H9 (cell line): ENCODE data around the gene SPATA18. TPM values are rescaled to one million over a fixed set of nuclear protein-coding genes. Genes with fewer than 3 reads are reported as not detected.

Source experiments
- DNase-seq: peaks from one replicate; pipeline ENCODE4 v3.0.0-alpha.2; 2017
- H2AFZ ChIP-seq: one replicate; pipeline ENCODE4 v1.6.1; 2013; ENCODE audit warnings: mild to moderate bottlenecking, low read length, control low read depth, moderate library complexity
- H2AK5ac ChIP-seq: 2 replicates; pipeline ENCODE4 v1.6.1; 2013; ENCODE audit warnings: low read length, control low read depth, mixed read lengths; ENCODE audit not compliant: insufficient read length
- H2BK120ac ChIP-seq: one replicate; pipeline ENCODE4 v1.6.1; 2013; ENCODE audit warnings: low read depth, mild to moderate bottlenecking, low read length, control low read depth, inconsistent platforms; ENCODE audit not compliant: poor library complexity, severe bottlenecking
- H2BK12ac ChIP-seq: 2 replicates; pipeline ENCODE4 v1.6.1; 2013; ENCODE audit warnings: low read length, control low read depth, mixed read lengths, low read depth; ENCODE audit not compliant: insufficient read length
- H2BK15ac ChIP-seq: 2 replicates; pipeline ENCODE4 v1.6.1; 2013; ENCODE audit warnings: low read depth, low read length, control low read depth
- H2BK20ac ChIP-seq: one replicate; pipeline ENCODE4 v1.6.1; 2013; ENCODE audit warnings: low read depth, mild to moderate bottlenecking, low read length, control low read depth, inconsistent platforms; ENCODE audit not compliant: poor library complexity, severe bottlenecking
- H2BK5ac ChIP-seq: 2 replicates; pipeline ENCODE4 v1.6.1; 2013; ENCODE audit warnings: low read length, control low read depth, mixed read lengths; ENCODE audit not compliant: insufficient read length
- H3K14ac ChIP-seq: 2 replicates; pipeline ENCODE4 v1.6.1; 2013; ENCODE audit warnings: low read length, control low read depth; ENCODE audit not compliant: insufficient read depth
- H3K18ac ChIP-seq: 2 replicates; pipeline ENCODE4 v1.6.1; 2013; ENCODE audit warnings: low read depth, mild to moderate bottlenecking, mixed read lengths, low read length, control low read depth; ENCODE audit not compliant: insufficient read length
- H3K23ac ChIP-seq: 2 replicates; pipeline ENCODE4 v1.6.1; 2013; ENCODE audit warnings: low read length, control low read depth, mixed read lengths, low read depth; ENCODE audit not compliant: insufficient read length
- H3K23me2 ChIP-seq: 2 replicates; pipeline ENCODE4 v1.6.1; 2013; ENCODE audit warnings: low read depth, mild to moderate bottlenecking, mixed read lengths, low read length, control low read depth; ENCODE audit not compliant: insufficient read length, poor library complexity, severe bottlenecking
- H3K27ac ChIP-seq: 2 replicates; pipeline ENCODE4 v1.5.1; 2013; ENCODE audit warnings: low read length, control low read depth, mixed read lengths, low read depth; ENCODE audit not compliant: insufficient read length
- H3K27me3 ChIP-seq: 2 replicates; pipeline ENCODE4 v1.6.1; 2013; ENCODE audit warnings: low read length, control low read depth, inconsistent platforms; ENCODE audit not compliant: insufficient read depth
- H3K4ac ChIP-seq: 2 replicates; pipeline ENCODE4 v1.6.1; 2013; ENCODE audit warnings: low read depth, mild to moderate bottlenecking, control low read depth, inconsistent platforms, low read length, moderate library complexity
- H3K4me1 ChIP-seq: 2 replicates; pipeline ENCODE4 v1.6.1; 2013; ENCODE audit warnings: low read length, control low read depth, inconsistent platforms; ENCODE audit not compliant: insufficient read depth
- H3K4me2 ChIP-seq: 2 replicates; pipeline ENCODE4 v1.6.1; 2013; ENCODE audit warnings: low read length, control low read depth, mixed read lengths; ENCODE audit not compliant: insufficient read length, insufficient read depth
- H3K56ac ChIP-seq: 2 replicates; pipeline ENCODE4 v1.6.1; 2013; ENCODE audit warnings: low read depth, mild to moderate bottlenecking, mixed read lengths, low read length, control low read depth; ENCODE audit not compliant: insufficient read length
- H3K79me1 ChIP-seq: 2 replicates; pipeline ENCODE4 v1.6.1; 2013; ENCODE audit warnings: low read depth, mild to moderate bottlenecking, moderate library complexity, low read length, control low read depth, inconsistent platforms; ENCODE audit not compliant: insufficient read depth, poor library complexity, severe bottlenecking
- H3K79me2 ChIP-seq: 2 replicates; pipeline ENCODE4 v1.6.1; 2013; ENCODE audit warnings: low read length, control low read depth, inconsistent platforms; ENCODE audit not compliant: insufficient read depth
- H3K9ac ChIP-seq: 2 replicates; pipeline ENCODE4 v1.6.1; 2013; ENCODE audit warnings: low read length, control low read depth, mixed read lengths; ENCODE audit not compliant: insufficient read length; ENCODE audit errors: extremely low read depth
- H3K9me3 ChIP-seq: one replicate; pipeline ENCODE4 v1.6.1; 2013; ENCODE audit warnings: low read depth, low read length, inconsistent platforms; ENCODE audit not compliant: control insufficient read depth
- H3T11ph ChIP-seq: one replicate; pipeline ENCODE4 v1.6.1; 2013; ENCODE audit warnings: mild to moderate bottlenecking, low read length, control low read depth, inconsistent platforms
- H4K20me1 ChIP-seq: one replicate; pipeline ENCODE4 v1.6.1; 2013; ENCODE audit not compliant: control insufficient read depth, insufficient read length, insufficient read depth
- H4K5ac ChIP-seq: 2 replicates; pipeline ENCODE4 v1.6.1; 2013; ENCODE audit warnings: low read depth, mild to moderate bottlenecking, mixed read lengths, low read length, control low read depth; ENCODE audit not compliant: insufficient read length
- H4K8ac ChIP-seq: replicated peaks from 2 replicates; pipeline ENCODE4 v1.6.1; 2013; ENCODE audit warnings: low read length, control low read depth, mixed read lengths, low read depth; ENCODE audit not compliant: insufficient read length
- H4K91ac ChIP-seq: 2 replicates; pipeline ENCODE4 v1.6.1; 2013; ENCODE audit warnings: low read depth, mild to moderate bottlenecking, moderate library complexity, mixed read lengths, low read length, control low read depth; ENCODE audit not compliant: insufficient read length
- H3K27ac Mint-ChIP-seq, 3 experiments: 2 replicates in 2 of 3; 3 replicates in 1 of 3; pipeline ENCODE4 v1.8.0; 2020 to 2021; ENCODE audit warnings: mixed read lengths in 3 of 3, mild to moderate bottlenecking in 1 of 3, moderate library complexity in 1 of 3
- H3K27me3 Mint-ChIP-seq: 2 replicates; pipeline ENCODE4 v1.8.0; 2021; ENCODE audit warnings: low read depth, mild to moderate bottlenecking, moderate library complexity, mixed read lengths
- H3K36me3 Mint-ChIP-seq, 3 experiments: 2 replicates in 2 of 3; 3 replicates in 1 of 3; pipeline ENCODE4 v1.8.0; 2020 to 2021; ENCODE audit warnings: low read depth in 3 of 3, mixed read lengths in 3 of 3; ENCODE audit not compliant: insufficient read depth in 1 of 3
- H3K4me1 Mint-ChIP-seq, 2 experiments: 2 replicates each; pipeline ENCODE4 v1.8.0; 2020; ENCODE audit warnings: mixed read lengths in 2 of 2
- H3K4me3 Mint-ChIP-seq, 2 experiments: 2 replicates in 1 of 2; 3 replicates in 1 of 2; pipeline ENCODE4 v1.8.0; 2020 to 2021; ENCODE audit warnings: mild to moderate bottlenecking in 2 of 2, mixed read lengths in 2 of 2, moderate library complexity in 1 of 2
- H3K9me3 Mint-ChIP-seq, 2 experiments: 2 replicates in 1 of 2; 3 replicates in 1 of 2; pipeline ENCODE4 v1.8.0; 2020; ENCODE audit warnings: mild to moderate bottlenecking in 2 of 2, mixed read lengths in 2 of 2, moderate library complexity in 1 of 2
- CTCF ChIP-seq: fragments of 200-600 bp; sonication (generic); conservative IDR thresholded peaks from 3 replicates; pipeline ENCODE4 v1.8.0; 2021; ENCODE audit warnings: antibody characterized with exemption, mild to moderate bottlenecking
- whole genome bisulfite sequencing: extraction: QIAGEN DNeasy Blood & Tissue Kit; methylation state at CpG from one replicate; pipeline ENCODE4 v1.1.7; 2013; ENCODE audit warnings: missing lambda C conversion rate, low lambda C conversion rate, mixed read lengths; ENCODE audit not compliant: insufficient read length; ENCODE audit errors: extremely low coverage; 5-methylcytosine and 5-hydroxymethylcytosine counted together
- total RNA-seq: library from RNA; stranded (reverse); gene quantifications from 2 replicates; pipeline ENCODE4 v1.2.1, GENCODE V29; 2021

Gene SPATA18
- total RNA-seq, 1 experiment from 2014 or later = 3.9 TPM

- H3K23me2 ChIP-seq = no peaks in the 10 kb centered on the region
- Mint-ChIP-seq H3K9me3 (no peaks in the 10 kb centered on the region), H3K36me3 (no peaks in the 10 kb centered on the region), H3K27ac (no peak overlapping the region), H3K4me3 (no peak overlapping the region), H3K4me1 (peaks cover 5 to 6% of the 10 kb centered on the region in 2 experiments; a peak in 3 of 4 replicates), H3K27me3 (peaks cover under 1% of the 10 kb centered on the region)
- DNase-seq = no peak
- no peaks in the 10 kb centered on the region for H4K20me1 ChIP-seq
- no peak overlapping the region for H3K23ac ChIP-seq
- H3K9me3 ChIP-seq = no peaks in the 10 kb centered on the region
- no peak overlapping the region for H3K4ac ChIP-seq
- no peak for TF ChIP-seq CTCF
- H3K79me1 ChIP-seq = no peaks in the 10 kb centered on the region
- no peak overlapping the region for H2BK12ac ChIP-seq
- no peak overlapping the region for H2AFZ ChIP-seq
- no peak overlapping the region for H4K5ac ChIP-seq
- no peak overlapping the region for H2BK5ac ChIP-seq
- H4K8ac ChIP-seq = no peak overlapping the region
- no peak overlapping the region for H4K91ac ChIP-seq
- H3K14ac ChIP-seq = no peak overlapping the region
- no peak overlapping the region for H3K4me2 ChIP-seq
- H3T11ph ChIP-seq = no peak overlapping the region
- H3K56ac ChIP-seq = no peak overlapping the region
- H3K9ac ChIP-seq = no peak overlapping the region
- H3K18ac ChIP-seq = no peak overlapping the region
- no peak overlapping the region for H2BK120ac ChIP-seq
- no peaks in the 10 kb centered on the region for H3K79me2 ChIP-seq
- no peak overlapping the region for H2AK5ac ChIP-seq
- no peaks in the 10 kb centered on the region for H3K27me3 ChIP-seq
- no CpG with 5 or more reads among the region's 1 CpG for WGBS
- no peak overlapping the region for H2BK20ac ChIP-seq
- H3K27ac ChIP-seq = no peak overlapping the region
- H2BK15ac ChIP-seq = no peak overlapping the region
- H3K4me1 ChIP-seq = no peaks in the 10 kb centered on the region
Measured at GRCh38 chr4:52069571-52069970, 18.5 kb downstream of the SPATA18 start.
